Stimulated activated CD4-positive, alpha-beta T cell treated with anti-CD3 and anti-CD28 coated beads, Interleukin-12 subunit alpha, Interleukin-12 subunit beta, amount 100 ng/mL, for 48 hours (primary cell): Measurements from ENCODE around the gene TLCD4.
"Not testable (repeated sequence)": the region's sequence is repeated elsewhere in the genome, so short reads cannot be mapped to it uniquely, and the experiment has no call there.

ENCODE experiments used
- DNase-seq, 3 donors: peaks; one replicate each; pipeline ENCODE4 v3.0.0-alpha.2; 2020; ENCODE audit warnings: low read depth in 2 of 3, low spot score in 1 of 3

Gene TLCD4

GRCh38 chr1:95145493-95145892 lies 28.3 kb downstream of the TLCD4 start:
- no peak for DNase-seq

- no peak for DNase-seq
Measured at GRCh38 chr1:95146637-95147036, 29.5 kb downstream of the TLCD4 start.

GRCh38 chr1:95154096-95154495 lies 36.9 kb downstream of the TLCD4 start:
- DNase-seq: no peak

GRCh38 chr1:95165569-95165968 lies 48.4 kb downstream of the TLCD4 start:
- DNase-seq: not testable (repeated sequence)
